Esophagus squamous epithelium (tissue), 5 donors: ENCODE measurements around the gene SS18L1. TPM values are rescaled to one million over a fixed set of nuclear protein-coding genes. Genes with fewer than 3 reads are reported as not detected.
A peak's percentile ranks its signal among the peaks of the same experiment; 100 is the strongest.

Experiments
- DNase-seq: peaks from one replicate; lab custom pipeline; 2025; lab: John Stamatoyannopoulos, UW
- H3K27ac ChIP-seq, 4 donors: fragments of 200-600 bp; sonication (generic); one replicate each; pipeline ENCODE4 v1.5.1; 2016 to 2019; ENCODE audit warnings: mild to moderate bottlenecking in 1 of 4
- H3K27me3 ChIP-seq, 4 donors: fragments of 200-600 bp; sonication (generic); 1 replicate in 3 of 4; 2 replicates in 1 of 4; pipeline versions ENCODE4 v1.5.1 to v1.6.0; 2017 to 2021; ENCODE audit warnings: antibody characterized with exemption in 1 of 4
- H3K36me3 ChIP-seq, 3 donors: fragments of 200-600 bp; sonication (generic); one replicate each; pipeline ENCODE4 v1.5.1; 2016 to 2019
- H3K4me1 ChIP-seq, 3 donors: fragments of 200-600 bp; sonication (generic); one replicate each; pipeline ENCODE4 v1.5.1; 2017 to 2019
- H3K4me3 ChIP-seq, 4 donors: fragments of 200-600 bp; sonication (generic); 1 replicate in 3 of 4; 2 replicates in 1 of 4; pipeline ENCODE4 v1.5.1; 2016 to 2019; ENCODE audit warnings: mild to moderate bottlenecking in 2 of 4, moderate library complexity in 1 of 4
- H3K9me3 ChIP-seq, 3 donors: fragments of 200-600 bp; sonication (generic); one replicate each; pipeline ENCODE4 v1.5.1; 2016 to 2019
- CTCF ChIP-seq, 6 experiments: fragments of 450-650 bp in 4 of 6; fragments of 200-600 bp in 2 of 6; sonication (generic) in 2 of 6; IDR thresholded peaks; one replicate each; pipeline ENCODE4 v1.5.1; 2016 to 2019; ENCODE audit warnings: antibody characterized with exemption in 6 of 6, mild to moderate bottlenecking in 4 of 6, moderate library complexity in 4 of 6
- POLR2A ChIP-seq, 4 donors: fragments of 450-650 bp; IDR thresholded peaks; one replicate each; pipeline ENCODE4 v1.6.1; 2017; ENCODE audit warnings: antibody characterized with exemption in 4 of 4, mild to moderate bottlenecking in 4 of 4, moderate library complexity in 3 of 4
- WGBS, 2 donors: methylation state at CpG; one replicate each; pipeline ENCODE4 v1.1.5; 2018; 5-methylcytosine and 5-hydroxymethylcytosine counted together
- intact Hi-C: fragments of 100-400 bp; cut with DNase I; formaldehyde crosslinking; loops from one replicate; pipeline ENCODE4 v1.15.0; 2022
- total RNA-seq, 4 donors: library from RNA; depleted of rRNA; stranded (reverse); fragments of >200 nt; gene quantifications; one replicate each; pipeline ENCODE4 v1.1.0, GENCODE V29; 2016
- donor health status: DM: yes; HTN: yes; CAD: no.

Gene SS18L1
- total RNA-seq, 4 donors from 2014 or later = 7.8 to 24.5 (median 15.0) TPM

DNA sequence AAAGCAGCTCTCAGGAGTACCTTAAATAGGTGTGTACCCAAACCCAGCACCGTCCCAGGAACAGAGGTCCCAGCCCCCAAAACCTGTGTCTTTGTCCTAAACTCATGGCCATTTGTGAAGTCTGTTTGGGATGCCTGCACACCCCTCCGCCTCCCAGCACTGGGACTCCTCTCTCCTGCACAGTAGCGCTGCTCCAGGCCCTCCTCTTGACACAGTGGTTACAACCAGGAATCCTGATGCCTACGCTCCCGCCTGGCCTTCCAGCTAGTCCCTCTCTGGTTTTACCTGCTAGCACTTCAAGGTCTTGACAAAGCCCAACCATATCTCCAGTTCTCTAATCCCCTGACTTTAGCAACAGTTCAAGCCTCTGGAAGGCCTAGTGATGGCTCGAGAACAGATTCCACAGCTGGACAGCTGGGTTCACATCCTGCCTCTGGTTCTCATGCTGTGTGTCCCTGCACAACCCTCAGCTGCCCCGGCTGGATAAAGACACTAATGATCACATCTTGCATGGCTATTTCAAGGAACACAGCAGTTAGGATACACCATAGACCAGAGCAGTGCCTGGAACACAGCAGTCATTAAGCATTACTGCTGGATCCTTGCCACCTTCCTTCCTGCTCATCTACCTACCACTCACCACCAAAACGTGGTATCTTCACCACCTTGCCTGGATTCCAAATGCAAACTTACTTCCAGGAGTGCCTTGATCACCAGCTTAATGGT lies 5.9 kb upstream of the SS18L1 start:
- H3K9me3 ChIP-seq = no peaks in the 10 kb centered on the region
- intact Hi-C loops = loop anchor here (5.0 kb wide), 1 partner anchor 125 kb away; no protein-coding TSS in a partner anchor
- 73 to 80% methylated on average over 6 to 8 of the region's 8 CpGs for WGBS, 2 donors
- no peak for TF ChIP-seq CTCF (IDR thresholded peaks at IDR 0.05)
- TF ChIP-seq POLR2A (IDR thresholded peaks at IDR 0.05) = no peak
- no peak overlapping the region for H3K4me3 ChIP-seq
- peaks cover 13 to 53% (median 22%) of the 10 kb centered on the region in 3 donors for H3K4me1 ChIP-seq
- no peak for DNase-seq
- no peak overlapping the region for H3K27ac ChIP-seq
- H3K27me3 ChIP-seq = no peaks in the 10 kb centered on the region
- peaks cover 41 to 80% (median 46%) of the 10 kb centered on the region in 3 donors for H3K36me3 ChIP-seq

DNA sequence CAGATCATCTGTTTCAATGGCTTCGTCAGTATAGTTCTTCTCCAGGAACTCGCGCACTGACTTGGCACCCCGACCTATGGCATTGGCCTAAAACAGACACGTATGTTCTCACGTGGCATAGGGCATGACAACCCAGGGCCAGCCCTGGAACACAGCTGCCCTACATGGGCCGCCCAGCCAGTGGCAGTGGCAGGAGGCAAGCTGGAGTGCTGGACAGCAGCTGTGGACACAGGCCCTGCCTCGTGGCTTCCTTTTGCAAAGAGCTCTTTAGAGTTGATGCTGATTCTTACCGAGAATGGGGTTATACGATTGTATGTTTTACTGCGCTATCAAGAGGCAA lies 5.4 kb upstream of the SS18L1 start:
- H3K4me3 ChIP-seq = no peak overlapping the region
- intact Hi-C loops = loop anchor here (5.0 kb wide), 1 partner anchor 126 kb away; no protein-coding TSS in a partner anchor
- H3K9me3 ChIP-seq = no peaks in the 10 kb centered on the region
- DNase-seq = no peak
- TF ChIP-seq CTCF (IDR thresholded peaks at IDR 0.05) (no peak), POLR2A (IDR thresholded peaks at IDR 0.05) (no peak)
- H3K36me3 ChIP-seq = peaks cover 37 to 74% (median 46%) of the 10 kb centered on the region in 3 donors
- peaks cover 13 to 48% (median 22%) of the 10 kb centered on the region in 3 donors for H3K4me1 ChIP-seq
- H3K27me3 ChIP-seq = no peaks in the 10 kb centered on the region
- 76 to 82% methylated on average over 8 to 9 of the region's 11 CpGs for WGBS, 2 donors
- no peak overlapping the region for H3K27ac ChIP-seq

DNA sequence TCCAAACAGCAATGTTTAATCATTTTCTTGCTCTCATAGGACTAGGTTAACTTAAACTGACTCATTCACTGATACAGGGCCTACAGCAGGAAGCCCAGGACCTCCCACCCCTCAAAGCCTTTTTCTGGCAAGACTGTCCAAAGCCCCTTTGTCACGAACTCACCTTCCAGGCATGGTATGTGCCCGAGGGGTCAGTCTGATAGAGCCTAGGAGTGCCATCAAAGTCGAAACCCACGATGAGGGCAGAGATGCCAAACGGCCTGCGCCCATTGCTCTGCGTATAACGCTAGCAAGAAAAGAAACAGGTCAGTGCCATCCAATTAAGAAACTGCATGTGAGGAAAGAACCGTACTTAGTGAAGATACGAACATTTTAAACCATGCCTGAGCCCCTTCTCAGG lies 4.7 kb upstream of the SS18L1 start:
- intact Hi-C loops = loop anchor here (5.0 kb wide), 1 partner anchor 127 kb away; no protein-coding TSS in a partner anchor
- 83 to 98% methylated on average over 9 to 10 of the region's 10 CpGs for WGBS, 2 donors
- Histone ChIP-seq H3K36me3 (peaks cover 34 to 67% (median 44%) of the 10 kb centered on the region in 3 donors), H3K4me3 (no peak overlapping the region), H3K9me3 (no peaks in the 10 kb centered on the region), H3K4me1 (peaks cover 13 to 40% (median 22%) of the 10 kb centered on the region in 3 donors), H3K27ac (no peak overlapping the region), H3K27me3 (no peaks in the 10 kb centered on the region)
- TF ChIP-seq CTCF (IDR thresholded peaks at IDR 0.05) (no peak), POLR2A (IDR thresholded peaks at IDR 0.05) (no peak)
- no peak for DNase-seq

- no peak for TF ChIP-seq CTCF (IDR thresholded peaks at IDR 0.05)
- no peak for TF ChIP-seq POLR2A (IDR thresholded peaks at IDR 0.05)
- Histone ChIP-seq H3K4me3 (no peak overlapping the region), H3K27me3 (no peaks in the 10 kb centered on the region), H3K27ac (no peak overlapping the region), H3K36me3 (peaks cover 34 to 60% (median 37%) of the 10 kb centered on the region in 3 donors), H3K4me1 (peaks cover 15 to 36% (median 20%) of the 10 kb centered on the region in 3 donors), H3K9me3 (no peaks in the 10 kb centered on the region)
- 88 to 93% methylated on average over 2 to 12 of the region's 13 CpGs for WGBS, 2 donors
- intact Hi-C loops = loop anchor here (5.0 kb wide), 1 partner anchor 127 kb away; no protein-coding TSS in a partner anchor
- DNase-seq = no peak
Measured at GRCh38 chr20:62139636-62140035, 3.9 kb upstream of the SS18L1 start.

- H3K9me3 ChIP-seq = no peaks in the 10 kb centered on the region
- TF ChIP-seq CTCF (IDR thresholded peaks at IDR 0.05) (no peak), POLR2A (IDR thresholded peaks at IDR 0.05) (no peak)
- peaks cover 28 to 46% (median 29%) of the 10 kb centered on the region in 3 donors for H3K36me3 ChIP-seq
- H3K27me3 ChIP-seq = no peaks in the 10 kb centered on the region
- intact Hi-C loops = no loop called here
- WGBS, 2 donors = 44 to 50% methylated on average over 7 of the region's 7 CpGs
- DNase-seq = no peak
- H3K27ac ChIP-seq = peak overlapping the region; percentile 92 to 100 (median 99)
- H3K4me3 ChIP-seq = peak overlapping the region in 2 of 4 donors; percentile 76 to 99
- peaks cover 24 to 46% (median 26%) of the 10 kb centered on the region in 3 donors for H3K4me1 ChIP-seq
Measured at GRCh38 chr20:62141043-62141396, 2.5 kb upstream of the SS18L1 start.
